A673 (cell line): Measurements from ENCODE around the gene WNT2. TPM values are rescaled to one million over a fixed set of nuclear protein-coding genes. Genes with fewer than 3 reads are reported as not detected.
"Not testable (repeated sequence)": the region's sequence is repeated elsewhere in the genome, so short reads cannot be mapped to it uniquely, and the experiment has no call there.

Experiments used
- BruUV-seq: library from RNA; stranded (reverse); fragments of 400-500 nt; replicated peaks from 2 replicates; lab custom pipeline; 2021; lab: Mats Ljungman, UMichigan
- CTCF ChIA-PET: fragments of 300-600 bp; sonication (Branson Sonifier 250); formaldehyde crosslinking; loops from one replicate; lab custom pipeline; 2022; ENCODE audit warnings: antibody characterized with exemption; lab: Charles Lee
- POLR2A ChIA-PET: fragments of 300-600 bp; sonication (Branson Sonifier 250); formaldehyde crosslinking; loops from one replicate; lab custom pipeline; 2022; ENCODE audit warnings: antibody characterized with exemption; ENCODE audit not compliant: low non-redundant PET; lab: Charles Lee
- DNase-seq: peaks from one replicate; pipeline ENCODE4 v3.0.0-alpha.2; 2015; ENCODE audit warnings: low spot score
- H3K27ac ChIP-seq: fragments of 200-600 bp; sonication (generic); 2 replicates; pipeline ENCODE4 v1.5.1; 2016; ENCODE audit warnings: mixed run types, low read depth, mild to moderate bottlenecking, mixed read lengths, antibody characterized with exemption, low read length; ENCODE audit not compliant: poor library complexity, severe bottlenecking
- H3K27me3 ChIP-seq: fragments of 200-600 bp; sonication (generic); replicated peaks from 2 replicates; pipeline ENCODE4 v1.6.1; 2017; ENCODE audit warnings: mixed run types, low read depth, mild to moderate bottlenecking, mixed read lengths, antibody characterized with exemption, low read length; ENCODE audit not compliant: insufficient read depth, poor library complexity
- H3K36me3 ChIP-seq: fragments of 200-600 bp; sonication (generic); 2 replicates; pipeline ENCODE4 v1.6.1; 2016; ENCODE audit warnings: mixed run types, mild to moderate bottlenecking, mixed read lengths, antibody characterized with exemption, low read length; ENCODE audit not compliant: insufficient read depth, poor library complexity, severe bottlenecking
- H3K4me1 ChIP-seq: fragments of 200-600 bp; sonication (generic); 2 replicates; pipeline ENCODE4 v1.6.1; 2017; ENCODE audit warnings: mixed run types, mild to moderate bottlenecking, mixed read lengths, antibody characterized with exemption, low read length; ENCODE audit not compliant: insufficient read depth, poor library complexity, severe bottlenecking
- H3K4me3 ChIP-seq: fragments of 200-600 bp; sonication (generic); 2 replicates; pipeline ENCODE4 v1.5.1; 2016; ENCODE audit warnings: low read depth, mixed run types, mild to moderate bottlenecking, mixed read lengths, low read length; ENCODE audit not compliant: poor library complexity, severe bottlenecking
- H3K9me3 ChIP-seq: fragments of 200-600 bp; sonication (generic); 2 replicates; pipeline ENCODE4 v1.6.1; 2016; ENCODE audit warnings: mixed run types, low read depth, mild to moderate bottlenecking, mixed read lengths, antibody characterized with exemption, low read length; ENCODE audit not compliant: poor library complexity, severe bottlenecking
- CTCF ChIP-seq: fragments of 300-800, 200-600 bp; sonication (generic); conservative IDR thresholded peaks from 2 replicates; pipeline ENCODE4 v1.5.1; 2017; ENCODE audit warnings: low read depth, mild to moderate bottlenecking, antibody characterized with exemption, low read length, moderate library complexity, mixed read lengths
- EZH2 ChIP-seq: fragments of 200-600 bp; sonication (generic); IDR thresholded peaks from 2 replicates; pipeline ENCODE4 v1.6.1; 2017; ENCODE audit warnings: borderline replicate concordance, low read depth, mild to moderate bottlenecking, mixed read lengths, antibody characterized with exemption, low read length; ENCODE audit not compliant: poor library complexity, severe bottlenecking
- intact Hi-C: fragments of 100-400 bp; cut with micrococcal nuclease; formaldehyde crosslinking; loops from one replicate; pipeline ENCODE4 v1.10.0; 2022; ENCODE audit not compliant: unreplicated experiment
- total RNA-seq: library from RNA; stranded (reverse); gene quantifications from 2 replicates; pipeline ENCODE4 v1.2.3, GENCODE V29; 2021

Gene WNT2
- total RNA-seq, 1 experiment from 2014 or later, result not detected

- intact Hi-C loops, result no loop called here
- H3K36me3 ChIP-seq, result no peaks in the 10 kb centered on the region
- ChIA-PET CTCF (no interaction called here), POLR2A (no interaction called here)
- no peaks in the 10 kb centered on the region for H3K4me1 ChIP-seq
- no TSS peak for BruUV-seq
- TF ChIP-seq EZH2, result no peak
- no peak for TF ChIP-seq CTCF
- H3K9me3 ChIP-seq, result no peaks in the 10 kb centered on the region
- no peak overlapping the region for H3K27ac ChIP-seq
- no peaks in the 10 kb centered on the region for H3K27me3 ChIP-seq
- no peak for DNase-seq
- no peak overlapping the region for H3K4me3 ChIP-seq
These were observed 20.5 kb downstream of the WNT2 start for GRCh38 chr7:117302396-117302795.

GRCh38 chr7:117300506-117300905 lies 22.4 kb downstream of the WNT2 start:
- BruUV-seq, POLR2A ChIA-PET, H3K27me3 ChIP-seq, H3K9me3 ChIP-seq, intact Hi-C loops, H3K36me3 ChIP-seq, H3K27ac ChIP-seq, H3K4me1 ChIP-seq, CTCF ChIA-PET, H3K4me3 ChIP-seq, DNase-seq: not testable (repeated sequence)

- Histone ChIP-seq H3K9me3 (no peaks in the 10 kb centered on the region), H3K27ac (no peak overlapping the region), H3K4me1 (no peaks in the 10 kb centered on the region), H3K4me3 (no peak overlapping the region), H3K27me3 (no peaks in the 10 kb centered on the region), H3K36me3 (no peaks in the 10 kb centered on the region)
- BruUV-seq, result no TSS peak
- TF ChIP-seq EZH2 (no peak), CTCF (no peak)
- POLR2A ChIA-PET, result no interaction called here
- CTCF ChIA-PET, result no interaction called here
- no peak for DNase-seq
- intact Hi-C loops, result no loop called here
These were observed 25.3 kb downstream of the WNT2 start for GRCh38 chr7:117297606-117298005.

- DNase-seq, result no peak
- no peak overlapping the region for H3K27ac ChIP-seq
- no peaks in the 10 kb centered on the region for H3K36me3 ChIP-seq
- intact Hi-C loops, result no loop called here
- no peak overlapping the region for H3K4me3 ChIP-seq
- no peaks in the 10 kb centered on the region for H3K4me1 ChIP-seq
- ChIA-PET POLR2A (no interaction called here), CTCF (no interaction called here)
- no peaks in the 10 kb centered on the region for H3K27me3 ChIP-seq
- BruUV-seq, result no TSS peak
- H3K9me3 ChIP-seq, result no peaks in the 10 kb centered on the region
- no peak for TF ChIP-seq EZH2
- no peak for TF ChIP-seq CTCF
These were observed 26.8 kb downstream of the WNT2 start for GRCh38 chr7:117296066-117296465.
